GM12878 (cell line): ENCODE measurements around the gene FURIN. TPM values are rescaled to one million over a fixed set of nuclear protein-coding genes. Genes with fewer than 3 reads are reported as not detected.

Experiments
- ATAC-seq: fragments of 200-7000 bp; cut with Tn5 transposase; 3 replicates; pipeline ENCODE4 v1.9.1; 2020; ENCODE audit warnings: mild to moderate bottlenecking, moderate library complexity
- BruUV-seq: library from RNA; stranded (reverse); fragments of 400-500 nt; replicated peaks from 2 replicates; lab custom pipeline; 2021; lab: Mats Ljungman, UMichigan
- CTCF ChIA-PET: fragments of 300-600 bp; sonication (Branson Sonifier 250); formaldehyde crosslinking; extraction: SDS; loops from one replicate; lab custom pipeline; 2021; ENCODE audit warnings: inconsistent platforms; lab: Yijun Ruan, JAX
- POLR2A ChIA-PET: fragments of 350-600 bp; formaldehyde crosslinking; extraction: SDS; loops from one replicate; lab custom pipeline; 2021; ENCODE audit warnings: inconsistent platforms; lab: Charles Lee
- RAD21 ChIA-PET: fragments of 300-600 bp; sonication (Branson Sonifier 250); formaldehyde crosslinking; loops from one replicate; lab custom pipeline; 2023; ENCODE audit warnings: antibody characterized with exemption; ENCODE audit not compliant: unreplicated experiment; lab: Charles Lee
- SMC1A ChIA-PET: fragments of 300-600 bp; sonication (Branson Sonifier 250); formaldehyde crosslinking; loops from one replicate; lab custom pipeline; 2023; ENCODE audit not compliant: unreplicated experiment, uncharacterized antibody; lab: Charles Lee
- DNase-seq: peaks from one replicate; pipeline ENCODE4 v3.0.0-alpha.2; 2011; ENCODE audit warnings: low read depth, low spot score
- FAIRE-seq: peaks from 3 replicates; lab custom pipeline; 2011; peaks lifted over from hg19 to GRCh38; lab: Jason Lieb, UNC
- H2AFZ ChIP-seq: 2 replicates; pipeline ENCODE4 v1.6.0; 2011; ENCODE audit warnings: low read depth, low read length, control low read depth; ENCODE audit not compliant: control insufficient read depth
- H3K27ac ChIP-seq: 2 replicates; pipeline ENCODE4 v1.5.1; 2011; ENCODE audit warnings: control low read depth; ENCODE audit not compliant: control insufficient read depth, insufficient read depth
- H3K27me3 ChIP-seq, 2 experiments: replicated peaks in 1 of 2; 2 replicates each; pipeline versions ENCODE4 v1.6.0 to v1.6.1; 2011; ENCODE audit warnings: low read length in 1 of 2; ENCODE audit not compliant: control insufficient read depth in 2 of 2, insufficient read depth in 2 of 2
- H3K36me3 ChIP-seq, 2 experiments: 2 replicates each; pipeline ENCODE4 v1.5.1; 2011; ENCODE audit warnings: low read length in 1 of 2; ENCODE audit not compliant: control insufficient read depth in 2 of 2, insufficient read depth in 2 of 2
- H3K4me1 ChIP-seq: 2 replicates; pipeline ENCODE4 v1.6.1; 2011; ENCODE audit warnings: mild to moderate bottlenecking, low read length, moderate library complexity, mixed read lengths; ENCODE audit not compliant: control insufficient read depth, insufficient read depth
- H3K4me2 ChIP-seq: 2 replicates; pipeline ENCODE4 v1.6.0; 2011; ENCODE audit warnings: control low read depth; ENCODE audit not compliant: control insufficient read depth, insufficient read depth
- H3K4me3 ChIP-seq: fragments of 200-600 bp; sonication (generic); 2 replicates; pipeline ENCODE4 v1.5.1; 2016
- H3K79me2 ChIP-seq: 2 replicates; pipeline ENCODE4 v1.6.0; 2011; ENCODE audit warnings: low read length; ENCODE audit not compliant: control insufficient read depth, insufficient read depth
- H3K9ac ChIP-seq: 2 replicates; pipeline ENCODE4 v1.8.0; 2011; ENCODE audit warnings: low read length, control low read depth, mixed read lengths; ENCODE audit not compliant: control insufficient read depth, insufficient read depth
- H3K9me3 ChIP-seq: replicated peaks from 3 replicates; pipeline ENCODE4 v1.5.1; 2011; ENCODE audit warnings: mild to moderate bottlenecking, low read length; ENCODE audit not compliant: control insufficient read depth, insufficient read depth
- H4K20me1 ChIP-seq: 2 replicates; pipeline ENCODE4 v1.6.0; 2011; ENCODE audit not compliant: control insufficient read depth, insufficient read depth
- ATF7 ChIP-seq: fragments of 450-650 bp; IDR thresholded peaks from 2 replicates; pipeline ENCODE4 v1.6.1; 2016; ENCODE audit warnings: low read depth, mild to moderate bottlenecking
- E4F1 ChIP-seq: fragments of 450-650 bp; IDR thresholded peaks from 2 replicates; pipeline ENCODE4 v1.6.1; 2018; ENCODE audit warnings: borderline replicate concordance, mild to moderate bottlenecking; ENCODE audit not compliant: partially characterized antibody
- EGR1 ChIP-seq, 2 experiments: IDR thresholded peaks; 1 replicate in 1 of 2; 2 replicates in 1 of 2; pipeline ENCODE4 v1.6.1; 2011 to 2012; ENCODE audit warnings: low read depth in 2 of 2, low read length in 2 of 2, borderline replicate concordance in 1 of 2, mild to moderate bottlenecking in 1 of 2, moderate library complexity in 1 of 2
- FOXK2 ChIP-seq: fragments of 450-650 bp; IDR thresholded peaks from 2 replicates; pipeline ENCODE4 v1.6.1; 2017; ENCODE audit warnings: mild to moderate bottlenecking, moderate library complexity
- HCFC1 ChIP-seq: fragments of 150-350 bp; IDR thresholded peaks from 2 replicates; pipeline ENCODE4 v1.6.1; 2014; ENCODE audit warnings: low read length
- HDAC2 ChIP-seq: fragments of 200-600 bp; sonication (generic); IDR thresholded peaks from 2 replicates; pipeline ENCODE4 v1.6.1; 2017
- IKZF2 ChIP-seq, 2 experiments: fragments of 450-650 bp; IDR thresholded peaks; 2 replicates each; pipeline ENCODE4 v1.6.1; 2017; ENCODE audit warnings: mild to moderate bottlenecking in 2 of 2, moderate library complexity in 2 of 2
- NFYA ChIP-seq: IDR thresholded peaks from 2 replicates; pipeline ENCODE4 v1.6.1; 2011; ENCODE audit warnings: low read depth, mild to moderate bottlenecking, low read length, improper control_type of control experiment, borderline replicate concordance
- PAX8 ChIP-seq: fragments of 450-650 bp; IDR thresholded peaks from 2 replicates; pipeline ENCODE4 v1.6.1; 2017; ENCODE audit warnings: mild to moderate bottlenecking, moderate library complexity
- POLR2AphosphoS2 ChIP-seq: IDR thresholded peaks from 2 replicates; pipeline ENCODE4 v1.6.1; 2011; ENCODE audit warnings: low read depth, mild to moderate bottlenecking, low read length, improper control_type of control experiment, moderate library complexity
- RAD51 ChIP-seq: fragments of 450-650 bp; IDR thresholded peaks from 2 replicates; pipeline ENCODE4 v1.6.1; 2016; ENCODE audit warnings: moderate library complexity, mild to moderate bottlenecking, inconsistent platforms
- SKIL ChIP-seq: fragments of 450-650 bp; IDR thresholded peaks from 2 replicates; pipeline ENCODE4 v1.6.1; 2017; ENCODE audit warnings: mild to moderate bottlenecking, low read depth, inconsistent platforms; ENCODE audit not compliant: poor library complexity, severe bottlenecking
- STAT1 ChIP-seq: fragments of 450-650 bp; conservative IDR thresholded peaks from 2 replicates; pipeline ENCODE4 v1.6.1; 2014; ENCODE audit warnings: antibody characterized with exemption, mild to moderate bottlenecking
- YBX1 ChIP-seq: fragments of 450-650 bp; IDR thresholded peaks from 2 replicates; pipeline ENCODE4 v1.6.1; 2016; ENCODE audit warnings: antibody characterized with exemption
- YY1 ChIP-seq: IDR thresholded peaks from 2 replicates; pipeline ENCODE4 v1.6.1; 2011; ENCODE audit warnings: low read depth, mild to moderate bottlenecking, low read length
- ZNF207 ChIP-seq: fragments of 450-650 bp; IDR thresholded peaks from 2 replicates; pipeline ENCODE4 v1.6.1; 2014; ENCODE audit warnings: antibody characterized with exemption, mild to moderate bottlenecking, borderline replicate concordance
- WGBS: methylation state at CpG from one replicate; pipeline ENCODE4 v1.1.6; 2016; ENCODE audit warnings: low lambda C conversion rate; ENCODE audit not compliant: insufficient replicate concordance, insufficient coverage; ENCODE audit errors: missing lambda C conversion rate; 5-methylcytosine and 5-hydroxymethylcytosine counted together
- in situ Hi-C: fragments of 300-500 bp; cut with MboI; formaldehyde crosslinking; loops from 9 replicates; pipeline ENCODE4 v1.14.3; 2018; ENCODE audit warnings: mixed read lengths
- intact Hi-C: fragments of 100-400 bp; cut with micrococcal nuclease; formaldehyde crosslinking; loops from one replicate; pipeline ENCODE4 v1.14.2; 2022; ENCODE audit not compliant: unreplicated experiment
- polyA plus RNA-seq, 11 experiments: library from polyadenylated mRNA; depleted of rRNA in 4 of 11; unstranded in 6 of 11; stranded (reverse) in 5 of 11; fragments of >200 nt; fragmentation: Nextera tagmentation in 4 of 11; fragmentation: Illumina TruSeq in 1 of 11; extraction: Ambion mirVana in 4 of 11; extraction: Trizol in 1 of 11; gene quantifications; 1 replicate in 1 of 11; 2 replicates in 10 of 11; pipeline versions ENCODE4 v1.2.1 to v1.2.3, GENCODE V29; 2011 to 2016; ENCODE audit warnings: inconsistent platforms in 2 of 11, missing spikeins in 2 of 11, low read depth in 1 of 11
- total RNA-seq, 4 experiments: library from RNA; depleted of rRNA in 3 of 4; stranded (reverse); fragments of >200 nt in 3 of 4; fragmentation: Illumina TruSeq in 1 of 4; extraction: Trizol in 1 of 4; gene quantifications; 2 replicates each; pipeline versions ENCODE4 v1.2.1 to v1.2.3, GENCODE V29; 2013 to 2021
- TF ChIP-seq, protein P1 (sequence below): fragments of 450-650 bp; IDR thresholded peaks from 2 replicates; pipeline ENCODE4 v1.6.1; 2016; ENCODE audit warnings: mild to moderate bottlenecking
- TF ChIP-seq, protein P2 (sequence below): IDR thresholded peaks from 2 replicates; pipeline ENCODE4 v1.6.1; 2011; ENCODE audit warnings: low read depth, mild to moderate bottlenecking, low read length, moderate library complexity, borderline replicate concordance; ENCODE audit errors: extremely low read depth

FURIN gene
- total and polyA plus RNA-seq, 10 of the 15 experiments (the other 5 are each of a cell fraction or from before 2014, with no cell fraction given), result 0.47 to 39.9 (median 8.0) TPM

- TF ChIP-seq, protein P1, sequence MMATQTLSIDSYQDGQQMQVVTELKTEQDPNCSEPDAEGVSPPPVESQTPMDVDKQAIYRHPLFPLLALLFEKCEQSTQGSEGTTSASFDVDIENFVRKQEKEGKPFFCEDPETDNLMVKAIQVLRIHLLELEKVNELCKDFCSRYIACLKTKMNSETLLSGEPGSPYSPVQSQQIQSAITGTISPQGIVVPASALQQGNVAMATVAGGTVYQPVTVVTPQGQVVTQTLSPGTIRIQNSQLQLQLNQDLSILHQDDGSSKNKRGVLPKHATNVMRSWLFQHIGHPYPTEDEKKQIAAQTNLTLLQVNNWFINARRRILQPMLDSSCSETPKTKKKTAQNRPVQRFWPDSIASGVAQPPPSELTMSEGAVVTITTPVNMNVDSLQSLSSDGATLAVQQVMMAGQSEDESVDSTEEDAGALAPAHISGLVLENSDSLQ, result no peak
- no peak for TF ChIP-seq ATF7
- TF ChIP-seq YBX1, result no peak
- no peak for TF ChIP-seq NFYA
- TF ChIP-seq FOXK2, result no peak
- TF ChIP-seq STAT1, result no peak
- no peak for TF ChIP-seq HDAC2
- TF ChIP-seq, all 136 proteins: peak for 0
Observed at GRCh38 chr15:90889736-90890456, 21.5 kb downstream of the FURIN start (continued).

DNA sequence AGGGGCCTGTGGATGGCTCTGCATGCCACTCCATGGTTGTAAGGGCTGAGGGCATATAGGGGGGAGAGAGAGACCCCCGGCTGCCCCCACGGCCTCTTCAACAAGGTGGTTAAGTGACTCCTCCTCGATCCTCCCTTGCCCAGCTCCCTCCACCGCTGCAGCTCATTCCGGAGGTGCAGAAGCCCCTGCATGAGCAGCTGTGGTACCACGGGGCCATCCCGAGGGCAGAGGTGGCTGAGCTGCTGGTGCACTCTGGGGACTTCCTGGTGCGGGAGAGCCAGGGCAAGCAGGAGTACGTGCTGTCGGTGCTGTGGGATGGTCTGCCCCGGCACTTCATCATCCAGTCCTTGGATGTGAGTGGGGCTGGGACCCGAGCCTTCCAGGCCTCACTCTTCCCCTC lies 22.5 kb downstream of the FURIN start:
- H2AFZ ChIP-seq, result no peak overlapping the region
- no peaks in the 10 kb centered on the region for H3K9me3 ChIP-seq
- no peaks in the 10 kb centered on the region; a peak in 2 of 4 replicates for H3K36me3 ChIP-seq
- DNase-seq (no peak), ATAC-seq (no peak), FAIRE-seq (no peak)
- intact Hi-C loops (no loop called here), in situ Hi-C loops (no loop called here)
- ChIA-PET RAD21 (interaction anchor here (1.7 kb wide), 1 partner anchor 570 kb away, joined by 4 read pairs; no protein-coding TSS in a partner anchor), CTCF (no interaction called here), POLR2A (no interaction called here), SMC1A (no interaction called here)
- H3K79me2 ChIP-seq, result no peaks in the 10 kb centered on the region
- no peaks in the 10 kb centered on the region for H4K20me1 ChIP-seq
- no peak overlapping the region for H3K4me3 ChIP-seq
- TF ChIP-seq RAD51, result no peak
- no peak for TF ChIP-seq PAX8
- no peak for TF ChIP-seq ZNF207
- TF ChIP-seq, protein P2, sequence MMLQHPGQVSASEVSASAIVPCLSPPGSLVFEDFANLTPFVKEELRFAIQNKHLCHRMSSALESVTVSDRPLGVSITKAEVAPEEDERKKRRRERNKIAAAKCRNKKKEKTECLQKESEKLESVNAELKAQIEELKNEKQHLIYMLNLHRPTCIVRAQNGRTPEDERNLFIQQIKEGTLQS, result no peak
- TF ChIP-seq POLR2AphosphoS2, result no peak
- no peak for TF ChIP-seq YY1
- TF ChIP-seq SKIL, result no peak
- no peak for TF ChIP-seq STAT1
- no peak for TF ChIP-seq HCFC1
- TF ChIP-seq E4F1, result no peak
- TF ChIP-seq EGR1 (IDR thresholded peaks at IDR 0.05; ENCODE audit: borderline replicate concordance in 1 of 2, low read depth in 2 of 2, low read length in 2 of 2), result no peak
- no peak for TF ChIP-seq IKZF2 (IDR thresholded peaks at IDR 0.05)
- H3K9ac ChIP-seq, result no peak overlapping the region
- BruUV-seq, result no TSS peak
- no peak overlapping the region for H3K27ac ChIP-seq
- H3K4me2 ChIP-seq, result no peak overlapping the region
- peaks cover 6% of the 10 kb centered on the region for H3K4me1 ChIP-seq
- H3K27me3 ChIP-seq, result no peaks in the 10 kb centered on the region
- 67% methylated on average over 12 of the region's 12 CpGs for WGBS
